Rectal smooth muscle tissue (tissue), 1 donor: ENCODE results near the gene CRACR2B.

Source experiments
- H3K27ac ChIP-seq: one replicate; pipeline ENCODE4 v1.7.0; 2013; ENCODE audit warnings: low read depth, low read length, inconsistent platforms
- H3K27me3 ChIP-seq: one replicate; pipeline ENCODE4 v1.7.0; 2013; ENCODE audit warnings: low read length; ENCODE audit not compliant: control insufficient read depth, insufficient read depth
- H3K36me3 ChIP-seq: one replicate; pipeline ENCODE4 v1.7.0; 2013; ENCODE audit warnings: low read length; ENCODE audit not compliant: control insufficient read depth, insufficient read depth
- H3K4me1 ChIP-seq: one replicate; pipeline ENCODE4 v1.7.0; 2013; ENCODE audit warnings: low read length; ENCODE audit not compliant: control insufficient read depth, insufficient read depth
- H3K4me3 ChIP-seq: one replicate; pipeline ENCODE4 v1.7.0; 2013; ENCODE audit warnings: low read length
- H3K9ac ChIP-seq: one replicate; pipeline ENCODE4 v1.7.0; 2013; ENCODE audit warnings: low read length

CRACR2B gene

DNA sequence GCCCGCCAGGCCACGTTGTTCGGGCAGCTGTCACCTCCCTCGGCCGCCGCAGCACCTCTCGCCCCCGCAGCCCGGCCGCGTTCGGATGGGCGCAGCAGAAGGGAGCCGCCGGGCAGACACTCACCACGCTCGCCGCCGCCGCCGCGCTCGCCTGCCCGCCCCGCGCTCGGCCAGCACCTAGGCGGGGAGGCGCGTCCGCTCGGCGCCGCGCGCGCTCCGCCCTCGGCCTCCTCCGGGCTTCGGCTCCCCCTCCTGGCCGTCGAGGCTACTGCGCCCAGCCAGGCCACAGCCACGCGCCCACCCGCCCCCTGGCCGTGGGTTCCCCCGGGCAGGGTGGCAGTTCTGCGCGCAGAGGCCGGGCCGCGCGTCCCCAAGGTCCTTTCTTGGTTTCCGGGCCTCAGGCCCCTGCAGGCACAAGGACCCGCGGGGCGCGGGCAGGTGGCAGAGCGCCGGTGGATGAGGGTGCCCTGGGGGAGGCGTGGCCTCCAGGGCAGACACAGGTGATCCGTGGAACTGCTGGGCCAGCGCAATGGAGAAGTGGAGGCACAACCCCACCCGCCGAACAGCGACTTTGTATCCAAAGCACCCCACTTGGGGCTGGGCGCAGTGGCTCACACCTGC, 29.5 kb upstream of the CRACR2B start, which contains the start of gene SLC25A22:
TSS of gene SLC25A22 (minus strand) at position 189 of the 621 bp plus-strand sequence. CDS start 3,275 bp downstream, outside the sequence.
- Histone ChIP-seq H3K27me3 (no peaks in the 10 kb centered on the region), H3K36me3 (peaks cover 3% of the 10 kb centered on the region)

GRCh38 chr11:799641-800316, 27.9 kb upstream of the CRACR2B start:
- H3K27me3 ChIP-seq, result no peaks in the 10 kb centered on the region
- H3K4me3 ChIP-seq, result no peak overlapping the region
- no peak overlapping the region for H3K9ac ChIP-seq
- peaks cover 3% of the 10 kb centered on the region for H3K36me3 ChIP-seq
- no peak overlapping the region for H3K27ac ChIP-seq
- peaks cover 14% of the 10 kb centered on the region for H3K4me1 ChIP-seq

More for the DNA sequence above, 29.5 kb upstream of the CRACR2B start, which contains the start of gene SLC25A22:
- Histone ChIP-seq H3K4me1 (peaks cover 7% of the 10 kb centered on the region), H3K27ac (peak within 1 kb of the TSS; percentile 77), H3K9ac (peak within 1 kb of the TSS; percentile 52), H3K4me3 (peak within 1 kb of the TSS; percentile 71)

DNA sequence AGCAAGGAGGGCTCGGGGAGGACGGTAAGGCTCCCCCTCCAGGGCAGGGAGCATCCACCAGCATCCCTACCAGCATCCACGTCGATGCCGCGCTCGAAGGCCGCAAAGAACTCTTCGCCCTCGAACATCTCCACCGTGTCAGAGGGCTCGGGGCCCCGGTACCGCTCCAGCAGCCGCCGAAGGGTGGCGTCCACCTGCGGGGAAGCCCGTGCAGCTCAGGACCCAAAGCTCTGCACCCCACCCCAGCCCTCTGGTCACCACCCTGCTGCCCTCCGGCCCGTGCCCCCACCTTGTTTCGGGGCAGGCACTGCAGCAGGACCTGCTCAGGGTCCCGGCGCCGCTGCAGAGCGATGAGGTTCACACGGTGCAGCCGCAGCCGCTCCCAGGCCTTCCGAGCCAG, 27.2 kb upstream of the CRACR2B start:
- Histone ChIP-seq H3K27ac (no peak overlapping the region), H3K4me3 (no peak overlapping the region), H3K27me3 (no peaks in the 10 kb centered on the region), H3K36me3 (peaks cover 3% of the 10 kb centered on the region), H3K9ac (no peak overlapping the region), H3K4me1 (peaks cover 17% of the 10 kb centered on the region)

- peaks cover 18% of the 10 kb centered on the region for H3K4me1 ChIP-seq
- no peak overlapping the region for H3K27ac ChIP-seq
- H3K36me3 ChIP-seq, result peaks cover 3% of the 10 kb centered on the region
- H3K4me3 ChIP-seq, result no peak overlapping the region
- no peaks in the 10 kb centered on the region for H3K27me3 ChIP-seq
- H3K9ac ChIP-seq, result no peak overlapping the region
Observed at GRCh38 chr11:801097-801780, 26.5 kb upstream of the CRACR2B start.

GRCh38 chr11:802018-802617, 25.6 kb upstream of the CRACR2B start:
- Histone ChIP-seq H3K4me3 (no peak overlapping the region), H3K27ac (no peak overlapping the region), H3K36me3 (peaks cover 3% of the 10 kb centered on the region), H3K4me1 (peaks cover 11% of the 10 kb centered on the region), H3K9ac (no peak overlapping the region), H3K27me3 (no peaks in the 10 kb centered on the region)

DNA sequence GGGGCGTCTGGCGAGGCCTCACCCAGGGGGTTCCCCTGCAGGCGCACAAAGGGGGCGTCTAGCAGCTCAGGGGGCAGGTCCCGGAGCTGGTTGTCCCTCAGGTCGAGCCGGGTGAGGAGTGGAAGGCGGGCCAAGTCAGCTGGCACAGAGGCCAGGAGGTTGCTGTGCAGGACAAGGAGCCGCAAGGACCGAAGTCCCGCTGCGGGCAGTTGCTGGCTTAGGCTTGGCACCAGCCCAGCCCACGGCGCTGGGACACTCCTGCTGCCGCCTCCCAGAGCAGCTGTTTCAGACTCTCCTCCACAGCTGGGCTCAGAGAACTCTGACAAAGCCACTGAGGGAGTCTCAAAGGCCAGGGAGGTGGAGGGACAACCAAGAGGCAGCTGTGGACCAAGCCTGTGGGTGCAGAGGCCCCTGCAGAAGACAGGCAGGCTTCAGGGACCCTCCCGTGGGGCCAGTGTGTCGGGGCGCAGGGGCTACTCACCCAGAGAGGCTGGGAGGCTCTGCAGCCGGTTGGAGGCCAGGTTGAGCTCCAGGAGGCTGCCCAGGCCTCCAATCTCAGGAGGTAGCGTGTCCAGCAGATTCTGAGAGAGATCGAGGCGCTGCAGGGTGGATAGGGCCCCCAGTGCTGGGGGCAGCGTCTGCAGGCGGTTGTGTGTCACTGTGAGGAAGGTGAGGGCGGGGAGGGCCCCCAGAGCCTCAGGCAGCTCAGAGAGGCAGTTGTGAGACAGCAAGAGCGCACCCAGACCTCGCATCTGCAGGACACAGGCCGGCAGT, 24.8 kb upstream of the CRACR2B start:
- peaks cover 11% of the 10 kb centered on the region for H3K4me1 ChIP-seq
- H3K27ac ChIP-seq, result no peak overlapping the region
- no peak overlapping the region for H3K9ac ChIP-seq
- H3K27me3 ChIP-seq, result no peaks in the 10 kb centered on the region
- H3K36me3 ChIP-seq, result peaks cover 3% of the 10 kb centered on the region
- H3K4me3 ChIP-seq, result no peak overlapping the region

- Histone ChIP-seq H3K4me1 (peaks cover 11% of the 10 kb centered on the region), H3K36me3 (peaks cover 3% of the 10 kb centered on the region), H3K27ac (no peak overlapping the region), H3K4me3 (no peak overlapping the region), H3K27me3 (no peaks in the 10 kb centered on the region), H3K9ac (no peak overlapping the region)
Observed at GRCh38 chr11:803467-803742, 24.3 kb upstream of the CRACR2B start.

DNA sequence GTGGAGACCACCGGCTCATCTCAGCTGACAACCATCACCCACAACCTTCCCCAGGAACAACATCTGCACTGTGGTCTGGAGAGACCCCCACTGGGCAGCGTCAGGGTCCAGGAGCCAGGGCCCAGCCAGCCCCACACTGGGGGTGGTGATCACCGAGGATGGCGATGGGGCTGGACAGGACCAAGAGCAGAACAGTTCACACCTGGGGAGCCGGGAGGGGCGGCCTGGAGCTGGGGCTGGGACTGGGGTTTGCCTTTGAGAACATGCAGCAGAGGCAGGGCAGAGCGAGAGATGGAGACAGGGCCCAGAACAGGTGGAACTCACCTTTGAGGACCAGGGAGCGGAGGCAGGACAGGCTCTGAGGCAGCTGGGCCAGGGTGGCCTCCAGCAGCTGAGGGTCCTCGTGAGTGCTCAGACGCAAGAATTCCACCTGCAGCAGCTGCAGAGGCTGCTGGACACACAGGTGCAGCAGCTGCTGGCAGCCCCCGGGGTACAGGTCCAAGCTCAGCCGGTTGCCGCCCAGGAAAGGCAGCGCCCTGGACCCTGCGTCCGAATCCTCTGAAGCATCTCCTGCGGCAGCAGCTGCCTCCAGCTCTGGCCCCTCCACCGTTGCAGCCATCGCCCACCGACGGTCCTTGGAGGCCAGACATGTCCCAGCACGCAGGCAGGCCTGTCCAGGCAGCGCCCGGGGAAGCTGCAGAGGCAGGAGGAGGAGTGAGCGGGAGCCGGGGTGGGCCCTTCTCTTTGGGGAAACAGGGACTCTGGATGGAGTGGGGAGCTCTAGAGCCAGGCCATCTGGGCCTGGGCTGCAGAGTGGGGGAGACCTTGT, 23.7 kb upstream of the CRACR2B start:
- Histone ChIP-seq H3K27ac (no peak overlapping the region), H3K4me3 (peak overlapping the region; percentile 61), H3K36me3 (peaks cover 3% of the 10 kb centered on the region), H3K4me1 (peaks cover 11% of the 10 kb centered on the region), H3K27me3 (no peaks in the 10 kb centered on the region), H3K9ac (no peak overlapping the region)

GRCh38 chr11:804599-804964, 23.1 kb upstream of the CRACR2B start:
- Histone ChIP-seq H3K36me3 (no peaks in the 10 kb centered on the region), H3K9ac (no peak overlapping the region), H3K27ac (peak overlapping the region; percentile 87), H3K4me3 (peak overlapping the region; percentile 61), H3K4me1 (peaks cover 11% of the 10 kb centered on the region), H3K27me3 (no peaks in the 10 kb centered on the region)

GRCh38 chr11:808427-809286, 19.1 kb upstream of the CRACR2B start:
- no peaks in the 10 kb centered on the region for H3K27me3 ChIP-seq
- peak overlapping the region; percentile 100 for H3K27ac ChIP-seq
- peaks cover 21% of the 10 kb centered on the region for H3K4me1 ChIP-seq
- H3K9ac ChIP-seq, result peak overlapping the region; percentile 93
- peaks cover 22% of the 10 kb centered on the region for H3K36me3 ChIP-seq
- peak overlapping the region; percentile 89 for H3K4me3 ChIP-seq
